HEK293T (cell line): ENCODE measurements around the gene SYN1.
A peak's percentile ranks its signal among the peaks of the same experiment; 100 is the strongest.

Experiments
- CTCF ChIA-PET: fragments of 350-600 bp; formaldehyde crosslinking; extraction: SDS; loops from one replicate; lab custom pipeline; 2021; ENCODE audit warnings: antibody characterized with exemption, inconsistent platforms; lab: Yijun Ruan, JAX
- POLR2A ChIA-PET: fragments of 350-600 bp; formaldehyde crosslinking; extraction: SDS; loops from one replicate; lab custom pipeline; 2020; ENCODE audit warnings: antibody characterized with exemption, inconsistent platforms; lab: Yijun Ruan, JAX
- DNase-seq: peaks from one replicate; pipeline ENCODE4 v3.0.0; 2012; ENCODE audit warnings: mixed read lengths; ENCODE audit errors: extremely low spot score
- ARNT ChIP-seq: fragments of 450-650 bp; IDR thresholded peaks from 2 replicates; pipeline ENCODE4 v1.6.1; 2017; ENCODE audit warnings: mild to moderate bottlenecking
- BHLHE40 ChIP-seq: fragments of 450-650 bp; IDR thresholded peaks from 2 replicates; pipeline ENCODE4 v1.6.1; 2016; ENCODE audit warnings: mild to moderate bottlenecking, moderate library complexity, borderline replicate concordance
- CTBP1 ChIP-seq: fragments of 450-650 bp; IDR thresholded peaks from 2 replicates; pipeline ENCODE4 v1.6.1; 2016; ENCODE audit warnings: borderline replicate concordance
- ELF4 ChIP-seq: fragments of 450-650 bp; IDR thresholded peaks from 2 replicates; pipeline ENCODE4 v1.6.1; 2017; ENCODE audit warnings: antibody characterized with exemption
- FOXA1 ChIP-seq: fragments of 450-650 bp; IDR thresholded peaks from 2 replicates; pipeline ENCODE4 v1.6.1; 2016; ENCODE audit warnings: mild to moderate bottlenecking
- FOXK2 ChIP-seq: fragments of 450-650 bp; IDR thresholded peaks from 2 replicates; pipeline ENCODE4 v1.6.1; 2016; ENCODE audit warnings: mild to moderate bottlenecking
- FOXM1 ChIP-seq: fragments of 450-650 bp; IDR thresholded peaks from 2 replicates; pipeline ENCODE4 v1.6.1; 2017; ENCODE audit warnings: mild to moderate bottlenecking, borderline replicate concordance
- HDGF ChIP-seq: fragments of 450-650 bp; IDR thresholded peaks from 2 replicates; pipeline ENCODE4 v1.6.1; 2017; ENCODE audit warnings: antibody characterized with exemption, borderline replicate concordance
- L3MBTL2 ChIP-seq: fragments of 450-650 bp; conservative IDR thresholded peaks from 2 replicates; pipeline ENCODE4 v1.6.1; 2016; ENCODE audit warnings: mild to moderate bottlenecking
- LEF1 ChIP-seq: fragments of 450-650 bp; IDR thresholded peaks from 2 replicates; pipeline ENCODE4 v1.6.1; 2017; ENCODE audit warnings: mild to moderate bottlenecking, borderline replicate concordance
- NFRKB ChIP-seq: fragments of 450-650 bp; IDR thresholded peaks from 2 replicates; pipeline ENCODE4 v1.6.1; 2016; ENCODE audit warnings: mild to moderate bottlenecking, moderate library complexity
- SP1 ChIP-seq: fragments of 450-650 bp; IDR thresholded peaks from 2 replicates; pipeline ENCODE4 v1.6.1; 2017
- SUZ12 ChIP-seq: fragments of 450-650 bp; IDR thresholded peaks from 2 replicates; pipeline ENCODE4 v1.6.1; 2016; ENCODE audit warnings: mild to moderate bottlenecking
- TARDBP ChIP-seq: fragments of 450-650 bp; IDR thresholded peaks from 2 replicates; pipeline ENCODE4 v1.6.1; 2016
- ZNF384 ChIP-seq: fragments of 450-650 bp; IDR thresholded peaks from 2 replicates; pipeline ENCODE4 v1.6.1; 2016
- TF ChIP-seq, protein P1 (sequence below): fragments of 450-650 bp; IDR thresholded peaks from 2 replicates; pipeline ENCODE4 v1.6.1; 2016

Gene SYN1

DNA sequence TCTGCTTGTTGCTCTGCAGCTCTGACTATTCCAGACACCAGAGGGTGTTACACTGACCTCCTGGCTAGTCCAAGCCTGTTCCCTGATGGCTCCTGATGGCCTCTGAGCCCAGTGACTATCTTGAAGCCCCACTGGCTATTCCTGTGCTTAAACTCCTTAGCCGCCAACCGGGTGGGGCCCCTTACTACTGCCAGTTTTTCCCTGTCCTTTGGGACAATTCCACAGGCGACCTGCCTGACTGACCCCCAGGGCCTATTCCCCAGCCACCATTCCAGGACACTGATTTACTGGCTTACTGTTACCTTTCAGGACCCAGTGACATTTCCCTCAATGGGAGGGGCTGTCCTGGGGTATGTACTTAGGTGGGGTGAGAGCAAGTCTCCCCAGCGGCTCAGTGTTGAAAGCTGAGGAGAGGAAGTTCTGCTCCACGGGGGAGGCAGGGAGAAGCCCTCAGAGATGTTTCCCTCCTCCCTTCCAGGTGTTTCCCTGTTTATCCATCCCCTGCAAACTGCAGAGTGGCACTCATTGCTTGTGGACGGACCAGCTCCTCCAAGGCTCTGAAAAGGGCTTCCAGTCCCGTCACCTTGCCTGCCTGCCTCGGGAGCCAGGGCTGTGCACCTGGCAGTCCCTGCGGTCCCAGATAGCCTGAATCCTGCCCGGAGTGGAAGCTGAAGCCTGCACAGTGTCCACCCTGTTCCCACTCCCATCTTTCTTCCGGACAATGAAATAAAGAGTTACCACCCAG is 33.4 kb downstream of the SYN1 start:
- CTCF ChIA-PET: no interaction called here
- DNase-seq: no peak
- POLR2A ChIA-PET: no interaction called here
- TF ChIP-seq, protein P1, sequence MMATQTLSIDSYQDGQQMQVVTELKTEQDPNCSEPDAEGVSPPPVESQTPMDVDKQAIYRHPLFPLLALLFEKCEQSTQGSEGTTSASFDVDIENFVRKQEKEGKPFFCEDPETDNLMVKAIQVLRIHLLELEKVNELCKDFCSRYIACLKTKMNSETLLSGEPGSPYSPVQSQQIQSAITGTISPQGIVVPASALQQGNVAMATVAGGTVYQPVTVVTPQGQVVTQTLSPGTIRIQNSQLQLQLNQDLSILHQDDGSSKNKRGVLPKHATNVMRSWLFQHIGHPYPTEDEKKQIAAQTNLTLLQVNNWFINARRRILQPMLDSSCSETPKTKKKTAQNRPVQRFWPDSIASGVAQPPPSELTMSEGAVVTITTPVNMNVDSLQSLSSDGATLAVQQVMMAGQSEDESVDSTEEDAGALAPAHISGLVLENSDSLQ: no peak
- TF ChIP-seq SP1 (no peak), SUZ12 (no peak), CTBP1 (no peak)

DNA sequence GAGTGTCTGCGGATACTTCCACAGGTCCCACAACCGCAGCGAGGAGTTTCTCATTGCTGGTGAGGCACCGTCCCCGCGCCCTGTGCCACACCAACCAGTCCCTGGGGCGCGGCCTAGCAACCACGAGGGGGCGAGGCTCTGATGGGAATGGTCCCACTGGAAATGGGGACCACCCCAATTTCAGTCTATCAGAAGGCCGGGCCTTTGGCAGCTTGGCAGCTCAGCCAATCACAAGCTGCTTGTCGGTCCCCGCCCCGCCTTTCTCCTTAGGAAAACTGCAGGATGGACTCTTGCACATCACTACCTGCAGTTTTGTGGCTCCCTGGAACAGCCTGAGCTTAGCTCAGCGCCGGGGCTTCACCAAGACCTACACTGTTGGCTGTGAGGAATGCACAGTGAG is 34.4 kb downstream of the SYN1 start:
- CTCF ChIA-PET: no interaction called here
- no peak for DNase-seq
- TF ChIP-seq SP1 (no peak), ARNT (no peak)
- POLR2A ChIA-PET: no interaction called here

DNA sequence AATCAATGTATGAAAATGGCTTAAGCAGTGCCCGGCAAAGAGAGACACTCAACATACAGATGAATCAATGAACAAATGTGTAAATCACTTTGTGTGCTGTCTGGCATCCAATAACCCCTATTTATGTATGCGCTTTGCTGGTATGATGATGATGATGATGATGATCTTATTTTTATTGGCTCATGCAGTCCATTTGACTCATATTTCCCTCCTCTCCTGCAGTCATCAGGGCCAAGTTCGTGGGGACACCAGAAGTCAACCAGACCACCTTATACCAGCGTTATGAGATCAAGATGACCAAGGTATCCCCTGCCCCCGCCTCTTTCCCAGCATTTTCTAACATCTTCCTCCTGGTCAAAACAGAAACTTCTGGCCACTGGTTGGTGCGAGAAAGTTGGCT is 34.9 kb downstream of the SYN1 start:
- CTCF ChIA-PET: no interaction called here
- DNase-seq: no peak
- POLR2A ChIA-PET: no interaction called here
- TF ChIP-seq SP1: no peak
- no peak for TF ChIP-seq L3MBTL2
- no peak for TF ChIP-seq TARDBP
- TF ChIP-seq CTBP1: no peak
- no peak for TF ChIP-seq LEF1
- TF ChIP-seq SUZ12: no peak
- no peak for TF ChIP-seq BHLHE40
- no peak for TF ChIP-seq FOXA1
- TF ChIP-seq NFRKB: no peak
- TF ChIP-seq, protein P1: no peak
- TF ChIP-seq ELF4: no peak
- TF ChIP-seq FOXK2: no peak
- TF ChIP-seq ZNF384: no peak
- TF ChIP-seq HDGF: no peak
- TF ChIP-seq FOXM1: no peak
- no peak for TF ChIP-seq ARNT

DNA sequence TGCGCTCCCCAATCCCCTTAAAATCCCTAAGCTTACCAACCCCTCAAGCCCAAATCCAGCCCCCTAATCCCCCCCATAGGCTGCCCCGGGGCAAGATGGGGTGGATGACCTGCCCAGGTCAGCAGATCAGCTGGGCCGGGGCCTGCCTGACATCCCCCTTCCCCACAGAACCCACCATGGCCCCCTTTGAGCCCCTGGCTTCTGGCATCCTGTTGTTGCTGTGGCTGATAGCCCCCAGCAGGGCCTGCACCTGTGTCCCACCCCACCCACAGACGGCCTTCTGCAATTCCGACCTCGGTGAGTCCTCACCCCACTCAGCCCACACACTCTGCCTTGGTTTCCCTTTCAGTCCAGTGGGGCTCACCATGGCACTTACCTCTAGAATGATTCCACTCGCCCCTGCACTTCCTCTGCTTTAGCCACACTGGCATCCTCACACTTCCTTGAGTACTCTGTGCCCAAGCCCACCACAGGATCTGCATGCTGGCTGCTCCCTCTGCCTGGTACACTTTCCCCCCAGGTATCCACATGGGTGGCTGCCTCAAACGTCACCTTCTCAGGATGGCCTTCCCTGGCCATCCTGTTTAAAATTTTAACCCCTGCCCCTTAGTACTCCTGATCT is 36.3 kb downstream of the SYN1 start:
- TF ChIP-seq TARDBP: no peak
- no peak for TF ChIP-seq FOXK2
- no peak for TF ChIP-seq BHLHE40
- TF ChIP-seq, protein P1: no peak
- TF ChIP-seq ZNF384: no peak
- no peak for TF ChIP-seq HDGF
- no peak for TF ChIP-seq ARNT
- no peak for TF ChIP-seq ELF4
- no peak for TF ChIP-seq LEF1
- TF ChIP-seq NFRKB: no peak
- no peak for TF ChIP-seq CTBP1
- POLR2A ChIA-PET: no interaction called here
- CTCF ChIA-PET: no interaction called here
- DNase-seq: no peak

DNA sequence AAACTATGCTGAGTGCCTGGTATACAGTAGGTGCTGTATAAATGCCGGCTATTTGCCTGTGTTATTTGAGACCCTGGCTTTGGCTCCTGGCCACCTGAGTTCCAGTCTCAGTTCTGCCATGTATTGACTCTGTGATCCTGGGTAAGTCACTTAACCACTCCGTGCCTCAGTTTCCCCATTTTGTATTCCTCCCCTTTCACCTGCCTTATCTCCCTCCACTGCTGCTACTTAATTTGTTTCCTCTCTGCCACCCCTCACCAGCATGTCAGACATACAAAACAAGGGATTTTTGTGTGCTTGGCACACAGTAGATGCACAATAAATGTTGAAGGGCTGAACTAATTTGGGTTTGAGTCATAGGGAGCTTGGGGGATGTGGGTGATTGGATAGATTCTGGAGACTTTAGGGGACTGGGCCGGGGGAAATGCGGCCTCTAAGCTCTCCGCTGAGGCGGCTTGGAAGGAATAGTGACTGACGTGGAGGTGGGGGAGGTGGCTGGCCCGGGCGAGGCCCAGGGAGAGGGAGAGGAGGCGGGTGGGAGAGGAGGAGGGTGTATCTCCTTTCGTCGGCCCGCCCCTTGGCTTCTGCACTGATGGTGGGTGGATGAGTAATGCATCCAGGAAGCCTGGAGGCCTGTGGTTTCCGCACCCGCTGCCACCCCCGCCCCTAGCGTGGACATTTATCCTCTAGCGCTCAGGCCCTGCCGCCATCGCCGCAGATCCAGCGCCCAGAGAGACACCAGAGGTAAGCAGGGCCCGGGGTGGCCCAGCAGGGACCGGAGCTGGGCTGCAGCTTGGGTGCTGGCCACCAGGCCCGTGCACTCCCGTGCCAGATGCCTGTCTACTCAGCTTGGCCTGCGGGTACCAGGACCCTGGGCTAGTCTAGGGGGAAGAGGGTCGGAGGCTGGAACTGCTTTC is 37.7 kb downstream of the SYN1 start, which contains the start of gene TIMP1:
Gene TIMP1, plus strand, starts transcription at position 706 of the 917 bp plus-strand sequence. CDS start 980 bp downstream, outside the sequence.
- TF ChIP-seq, protein P1: peak; percentile 89
- no peak for TF ChIP-seq SP1
- POLR2A ChIA-PET: interaction anchor here (0.6 to 1.5 kb wide), 4 partner anchors 8 to 70 kb away, joined by 3 to 5 read pairs (median 4); no protein-coding TSS in a partner anchor
- peak; percentile 83 for DNase-seq
- CTCF ChIA-PET: interaction anchor here (1.2 kb wide), 1 partner anchor 41 kb away, joined by 4 read pairs; no protein-coding TSS in a partner anchor
